Subcutaneous abdominal adipose tissue (tissue), 5 donors: Measurements from ENCODE around the gene PRR15.
"Not testable (repeated sequence)": the region's sequence is repeated elsewhere in the genome, so short reads cannot be mapped to it uniquely, and the experiment has no call there.

Source experiments
- H3K27ac ChIP-seq: one replicate; pipeline ENCODE4 v1.7.0; 2013; ENCODE audit warnings: low read depth, mild to moderate bottlenecking, inconsistent platforms, low read length, moderate library complexity
- H3K27me3 ChIP-seq, 5 donors: one replicate each; pipeline ENCODE4 v1.7.0; 2013; ENCODE audit warnings: low read length in 5 of 5, inconsistent platforms in 1 of 5; ENCODE audit not compliant: control insufficient read depth in 5 of 5, insufficient read depth in 4 of 5
- H3K36me3 ChIP-seq, 5 donors: one replicate each; pipeline ENCODE4 v1.7.0; 2013; ENCODE audit warnings: low read length in 5 of 5; ENCODE audit not compliant: control insufficient read depth in 5 of 5, insufficient read depth in 5 of 5
- H3K4me1 ChIP-seq, 5 donors: one replicate each; pipeline ENCODE4 v1.7.0; 2013; ENCODE audit warnings: low read length in 5 of 5, mild to moderate bottlenecking in 3 of 5, moderate library complexity in 1 of 5; ENCODE audit not compliant: control insufficient read depth in 5 of 5, insufficient read depth in 5 of 5
- H3K4me3 ChIP-seq, 5 donors: one replicate each; pipeline ENCODE4 v1.7.0; 2013; ENCODE audit warnings: low read length in 5 of 5, low read depth in 1 of 5
- H3K9ac ChIP-seq, 5 donors: one replicate each; pipeline ENCODE4 v1.7.0; 2013; ENCODE audit warnings: low read length in 5 of 5, mild to moderate bottlenecking in 4 of 5, moderate library complexity in 3 of 5
- H3K9me3 ChIP-seq, 5 donors: one replicate each; pipeline ENCODE4 v1.7.0; 2013; ENCODE audit warnings: low read length in 5 of 5; ENCODE audit not compliant: control insufficient read depth in 5 of 5
- donor health status: healthy.
- donor health status: healthy.
- donor health status: healthy.
- donor health status: healthy.
- donor health status: healthy.

PRR15 gene, protein sequence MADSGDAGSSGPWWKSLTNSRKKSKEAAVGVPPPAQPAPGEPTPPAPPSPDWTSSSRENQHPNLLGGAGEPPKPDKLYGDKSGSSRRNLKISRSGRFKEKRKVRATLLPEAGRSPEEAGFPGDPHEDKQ

DNA sequence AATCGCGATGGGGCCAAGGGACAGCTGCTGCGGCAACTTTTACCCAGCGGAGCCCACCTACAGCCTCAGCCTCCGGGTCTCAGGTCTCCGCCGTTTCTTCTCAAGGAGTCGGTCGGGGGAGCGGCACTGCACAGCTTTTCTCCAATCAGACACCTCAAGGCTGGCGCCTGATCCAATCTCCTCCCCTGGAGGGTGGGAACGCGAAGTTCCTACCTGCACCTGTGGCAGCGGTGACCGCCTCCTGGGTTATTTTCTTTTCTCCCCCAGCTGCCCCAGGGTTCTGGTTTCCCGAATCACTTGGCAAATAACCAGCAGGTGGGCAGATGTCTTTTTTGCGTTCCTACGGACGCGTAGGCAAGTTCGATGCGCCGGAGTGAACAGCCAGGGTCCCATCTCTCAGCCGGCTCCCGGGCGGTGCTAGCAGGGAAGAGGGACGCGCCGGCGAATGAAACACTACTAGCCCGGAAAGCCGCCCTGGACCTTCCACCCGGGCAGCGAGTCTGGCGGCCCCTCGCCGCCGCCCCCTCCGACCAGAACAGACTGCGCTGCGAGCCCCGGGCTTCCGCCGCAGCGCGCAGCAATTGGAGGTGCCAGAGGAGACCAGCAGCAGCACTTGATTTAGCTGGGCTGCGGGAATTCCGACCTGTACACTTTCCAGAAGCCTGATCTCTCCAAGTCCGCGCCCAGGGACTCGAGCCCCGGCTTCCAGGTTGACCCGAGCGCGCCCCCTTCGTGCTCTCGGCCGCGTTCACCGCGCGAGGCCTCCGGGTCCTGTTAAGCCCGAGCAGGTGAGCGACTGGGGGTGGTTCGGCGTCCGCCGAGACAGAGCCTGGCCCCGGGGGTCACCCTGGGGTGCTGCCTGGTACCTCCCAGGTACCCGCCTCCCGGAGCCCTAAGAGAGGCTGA lies at the start of gene PRR15:
PRR15 (plus strand) TSS at position 246 of the 906 bp plus-strand sequence. CDS start 2,495 bp downstream, outside the sequence.
- Histone ChIP-seq H3K36me3 (no peaks in the 10 kb centered on the region), H3K9me3 (no peaks in the 10 kb centered on the region), H3K4me3 (peak within 1 kb of the TSS; percentile 55 to 88 (median 76)), H3K27ac (no peak within 1 kb of the TSS), H3K9ac (peak within 1 kb of the TSS in 2 of 5 donors; percentile 58 to 59), H3K4me1 (peaks cover 1 to 44% (median 38%) of the 10 kb centered on the region in 5 donors), H3K27me3 (peaks cover 0 to 19% (median 15%) of the 10 kb centered on the region in 5 donors)

DNA sequence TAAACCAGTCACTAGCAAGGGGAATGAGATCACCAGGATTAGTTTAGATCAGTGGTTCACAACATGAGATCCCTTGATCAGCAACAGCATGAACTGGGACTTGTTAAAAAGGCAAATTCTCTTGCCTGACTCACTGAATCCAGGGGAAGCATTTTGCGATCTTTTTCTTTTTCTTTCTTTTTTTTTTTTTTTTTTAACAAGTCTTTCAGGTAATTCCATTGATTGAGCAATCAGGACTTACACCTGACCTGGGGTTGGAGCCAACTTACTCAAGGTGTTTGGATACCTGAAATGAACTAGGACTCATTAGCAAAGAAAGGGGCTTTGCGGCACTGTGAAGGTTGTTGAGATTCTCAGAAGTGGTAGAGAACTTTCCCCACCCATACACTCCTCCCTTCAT lies 47.1 kb upstream of the PRR15 start:
- Histone ChIP-seq H3K27me3 (no peaks in the 10 kb centered on the region), H3K27ac (no peak overlapping the region), H3K9ac (no peak overlapping the region), H3K4me1 (no peaks in the 10 kb centered on the region), H3K9me3 (no peaks in the 10 kb centered on the region), H3K4me3 (no peak overlapping the region), H3K36me3 (peaks cover 0 to 6% (median 0%) of the 10 kb centered on the region in 5 donors)

DNA sequence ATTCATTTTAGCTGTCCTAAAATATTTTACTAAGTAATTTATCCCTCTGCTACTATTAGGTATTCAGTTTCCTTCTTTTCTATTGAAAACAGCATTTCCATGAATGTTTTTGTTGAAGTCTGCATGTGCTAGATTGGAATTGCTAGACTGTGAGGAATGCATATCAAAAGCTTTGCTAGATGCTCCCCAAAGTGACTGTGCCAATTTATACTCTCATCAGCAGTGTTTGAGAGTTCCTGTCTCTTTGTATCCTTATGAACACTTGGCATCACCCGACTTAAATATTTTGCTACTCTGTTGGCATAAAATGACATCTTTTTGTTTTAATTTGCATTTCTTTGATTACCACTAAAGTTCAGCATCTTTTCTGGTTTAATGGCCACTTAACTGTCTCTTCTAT lies 45.0 kb upstream of the PRR15 start:
- Histone ChIP-seq H3K27me3 (no peaks in the 10 kb centered on the region), H3K27ac (no peak overlapping the region), H3K9me3 (peaks cover 0 to 4% (median 0%) of the 10 kb centered on the region in 5 donors)

DNA sequence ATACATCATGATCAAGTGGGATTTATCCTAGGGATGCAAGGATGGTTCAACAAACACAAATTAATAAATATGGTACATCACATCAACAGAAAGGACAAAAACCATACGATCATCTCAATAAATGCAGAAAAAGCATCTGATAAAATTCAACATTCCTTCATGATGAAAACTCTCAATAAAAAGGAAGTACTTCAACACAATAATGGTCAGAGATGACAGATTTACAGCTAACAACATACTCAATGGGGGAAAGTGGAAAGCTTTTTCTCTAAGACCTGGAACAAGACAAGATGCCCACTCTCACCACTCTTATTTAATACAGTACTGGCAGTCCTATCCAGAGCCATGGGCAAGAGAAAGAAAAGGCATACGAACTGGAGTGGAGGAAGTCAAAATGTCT lies 39.9 kb upstream of the PRR15 start:
- Histone ChIP-seq H3K9ac (no peak overlapping the region), H3K27me3 (no peaks in the 10 kb centered on the region), H3K4me3 (no peak overlapping the region), H3K9me3 (peaks cover 0 to 4% (median 0%) of the 10 kb centered on the region in 5 donors), H3K27ac (no peak overlapping the region), H3K36me3 (no peaks in the 10 kb centered on the region), H3K4me1 (peaks cover 0 to 3% (median 0%) of the 10 kb centered on the region in 5 donors)

More for the DNA sequence above, 45.0 kb upstream of the PRR15 start:
- Histone ChIP-seq H3K4me1 (no peaks in the 10 kb centered on the region), H3K9ac (no peak overlapping the region), H3K36me3 (no peaks in the 10 kb centered on the region), H3K4me3 (no peak overlapping the region)

DNA sequence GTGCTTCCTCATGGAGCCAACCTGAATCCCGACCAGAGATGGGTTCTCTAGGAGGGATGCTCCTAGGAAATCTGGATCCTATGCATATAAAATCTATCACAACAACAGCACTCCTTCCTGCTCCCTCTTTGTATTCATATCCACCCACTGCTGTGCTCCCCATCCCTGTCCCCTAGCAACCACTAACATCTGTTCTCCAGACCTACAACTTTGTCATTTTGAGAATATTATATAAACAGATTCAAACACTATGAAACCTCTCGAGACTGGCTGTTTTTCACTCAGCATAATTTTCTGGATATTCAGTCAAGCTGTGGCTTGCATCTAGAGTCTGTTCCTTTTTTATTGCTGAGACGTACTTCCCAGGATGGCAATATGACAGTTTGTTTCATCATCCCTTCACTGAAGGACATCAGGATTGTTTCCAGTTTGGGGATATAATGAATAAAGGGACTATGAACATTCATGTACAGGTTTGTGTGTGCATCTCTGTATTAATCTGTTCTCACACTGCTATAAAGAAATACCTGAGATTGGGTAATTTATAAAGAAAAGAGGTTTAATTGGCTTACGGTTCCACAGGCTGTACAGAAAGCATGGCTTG lies 36.0 kb upstream of the PRR15 start:
- H3K27me3 ChIP-seq, result no peaks in the 10 kb centered on the region
- H3K27ac ChIP-seq, result no peak overlapping the region
- no peak overlapping the region for H3K9ac ChIP-seq

DNA sequence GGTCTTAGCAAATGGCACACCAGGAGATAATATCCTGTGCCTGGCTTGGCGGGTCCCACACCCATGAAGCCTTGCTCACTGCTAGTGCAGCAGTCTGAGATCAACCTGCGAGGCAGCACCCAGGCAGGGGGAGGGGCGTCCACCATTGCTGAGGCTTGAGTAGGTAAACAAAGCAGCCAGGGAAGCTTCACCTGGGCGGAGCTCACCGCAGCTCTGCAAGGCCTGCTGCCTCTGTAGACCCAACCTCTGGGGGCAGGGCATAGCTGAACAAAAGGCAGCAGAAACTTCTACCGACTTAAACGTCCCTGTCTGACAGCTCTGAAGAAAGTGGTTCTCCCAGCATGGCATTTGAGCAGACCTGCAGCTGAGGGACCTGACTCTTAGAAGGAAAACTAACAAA lies 35.1 kb upstream of the PRR15 start:
- H3K9me3 ChIP-seq, H3K9ac ChIP-seq, H3K4me3 ChIP-seq, H3K27ac ChIP-seq, H3K4me1 ChIP-seq, H3K27me3 ChIP-seq, H3K36me3 ChIP-seq: not testable (repeated sequence)

More for the DNA sequence above, 36.0 kb upstream of the PRR15 start:
- H3K36me3 ChIP-seq, result no peaks in the 10 kb centered on the region
- peaks cover 0 to 3% (median 0%) of the 10 kb centered on the region in 5 donors for H3K4me1 ChIP-seq
- no peaks in the 10 kb centered on the region for H3K9me3 ChIP-seq
- H3K4me3 ChIP-seq, result no peak overlapping the region

DNA sequence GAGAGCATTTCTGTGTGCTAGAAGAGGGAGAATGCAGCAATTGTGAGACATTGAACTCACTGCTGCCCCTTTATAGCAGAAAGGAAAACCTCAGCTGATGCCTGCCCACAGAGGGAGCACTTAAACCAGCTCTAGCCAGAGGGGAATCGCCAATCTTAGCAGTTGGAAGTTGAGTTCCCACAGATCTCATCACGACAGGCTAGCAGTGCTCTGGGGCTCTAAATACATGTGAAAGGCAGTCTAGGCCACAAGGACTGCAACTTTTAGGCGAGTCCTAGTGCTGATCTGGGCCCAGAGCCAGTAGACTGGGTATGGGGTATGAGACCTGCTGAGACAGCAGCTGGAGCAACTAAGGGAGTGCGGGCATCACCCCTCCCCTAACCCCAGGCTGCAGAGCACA lies 25.2 kb upstream of the PRR15 start:
- Histone ChIP-seq H3K9me3 (no peaks in the 10 kb centered on the region), H3K27ac (no peak overlapping the region), H3K36me3 (no peaks in the 10 kb centered on the region), H3K4me1 (no peaks in the 10 kb centered on the region), H3K9ac (no peak overlapping the region), H3K4me3 (no peak overlapping the region), H3K27me3 (no peaks in the 10 kb centered on the region)

DNA sequence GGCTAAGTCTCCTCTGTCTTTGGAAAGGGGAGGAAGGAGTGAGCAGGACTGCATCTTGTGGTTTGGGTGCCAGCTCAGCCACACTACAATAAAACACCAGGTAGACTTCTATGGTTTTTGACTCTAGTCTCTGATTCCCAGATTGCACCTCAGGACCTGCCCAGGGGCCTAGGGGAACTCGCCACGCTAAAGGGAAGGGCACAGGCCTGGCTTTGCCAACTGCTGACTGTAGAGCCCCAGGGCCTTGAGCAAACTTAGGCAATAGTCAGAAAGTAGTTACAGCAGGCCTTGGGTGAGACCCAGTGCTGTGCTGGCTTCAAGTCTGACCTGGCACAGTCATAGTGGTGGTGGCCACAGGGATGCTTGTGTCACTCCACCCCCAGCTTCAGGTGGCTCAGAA lies 24.2 kb upstream of the PRR15 start:
- no peak overlapping the region for H3K9ac ChIP-seq
- H3K4me1 ChIP-seq, result no peaks in the 10 kb centered on the region
- no peak overlapping the region for H3K4me3 ChIP-seq
- no peak overlapping the region for H3K27ac ChIP-seq
- no peaks in the 10 kb centered on the region for H3K27me3 ChIP-seq
- H3K9me3 ChIP-seq, result peaks cover 0 to 2% (median under 1%) of the 10 kb centered on the region in 5 donors
- H3K36me3 ChIP-seq, result no peaks in the 10 kb centered on the region

DNA sequence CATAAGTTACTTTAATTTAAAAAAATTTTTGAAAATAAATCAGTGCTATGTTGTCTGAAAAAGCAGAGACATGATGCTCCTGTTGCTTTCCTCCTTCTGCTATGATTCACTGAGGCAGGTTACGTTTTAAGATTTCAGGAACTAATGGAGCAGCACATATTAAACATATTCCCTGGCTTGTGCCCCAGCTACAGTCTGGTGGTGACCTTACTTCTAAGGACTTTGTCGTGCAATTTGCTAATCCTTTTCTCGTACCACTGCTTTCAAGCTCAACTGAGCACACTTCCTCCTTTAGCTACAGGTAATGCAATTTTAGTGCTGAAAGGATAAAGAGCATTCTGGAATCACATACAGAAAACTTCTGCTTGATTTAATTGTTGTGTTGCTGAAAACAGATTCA lies 16.2 kb upstream of the PRR15 start:
- no peak overlapping the region for H3K27ac ChIP-seq
- peaks cover 0 to 4% (median 4%) of the 10 kb centered on the region in 5 donors for H3K9me3 ChIP-seq
- H3K9ac ChIP-seq, result no peak overlapping the region
- H3K27me3 ChIP-seq, result no peaks in the 10 kb centered on the region
- no peaks in the 10 kb centered on the region for H3K4me1 ChIP-seq
- H3K36me3 ChIP-seq, result no peaks in the 10 kb centered on the region
- no peak overlapping the region for H3K4me3 ChIP-seq

DNA sequence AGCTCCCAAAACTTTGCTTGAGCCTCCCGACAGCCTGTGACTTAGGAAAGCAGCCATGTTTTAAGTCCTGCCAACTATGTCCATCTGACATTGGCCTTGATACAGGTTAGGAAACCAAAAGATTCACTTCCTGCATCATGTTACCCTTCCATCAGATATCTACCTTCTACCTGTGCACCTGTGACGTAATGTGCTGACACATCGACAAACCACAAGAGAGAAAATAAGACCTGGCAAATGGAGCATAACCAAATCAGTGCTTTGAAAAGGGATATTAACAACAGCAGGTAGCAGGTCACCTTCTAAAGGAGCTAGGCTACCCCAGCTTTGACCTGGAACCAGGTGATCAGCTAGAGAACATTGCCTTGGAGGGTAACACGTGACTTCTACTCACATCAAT lies 14.8 kb upstream of the PRR15 start:
- Histone ChIP-seq H3K4me1 (no peaks in the 10 kb centered on the region), H3K27me3 (no peaks in the 10 kb centered on the region), H3K27ac (no peak overlapping the region), H3K9ac (no peak overlapping the region), H3K4me3 (no peak overlapping the region), H3K36me3 (no peaks in the 10 kb centered on the region), H3K9me3 (peaks cover 0 to 4% (median 4%) of the 10 kb centered on the region in 5 donors)
